ENCODE results near the gene OPTC.

OPTC gene

GRCh38 chr1:203490607-203491006 lies 3.3 kb upstream of the OPTC start:
- no peaks in the 10 kb centered on the region for H3K36me3 ChIP-seq (ENCODE audit: low read length)
- H2AFZ ChIP-seq (ENCODE audit: low read depth, low read length, severe bottlenecking): no peak overlapping the region
- H3K9me2 ChIP-seq (replicated peaks; ENCODE audit: insufficient read depth, low read length): no peaks in the 10 kb centered on the region
- no peaks in the 10 kb centered on the region for H3K9me3 ChIP-seq (ENCODE audit: insufficient read depth, low read length)
- H4K20me1 ChIP-seq (ENCODE audit: low read depth, low read length): no peaks in the 10 kb centered on the region
- no peak overlapping the region for H3K4me2 ChIP-seq (ENCODE audit: low read depth, low read length, poor library complexity, severe bottlenecking)
- no peaks in the 10 kb centered on the region for H3K79me2 ChIP-seq (ENCODE audit: insufficient read depth, low read length)
- H3F3A ChIP-seq (ENCODE audit: insufficient read depth): peaks cover 9% of the 10 kb centered on the region
- TF ChIP-seq, protein P1, sequence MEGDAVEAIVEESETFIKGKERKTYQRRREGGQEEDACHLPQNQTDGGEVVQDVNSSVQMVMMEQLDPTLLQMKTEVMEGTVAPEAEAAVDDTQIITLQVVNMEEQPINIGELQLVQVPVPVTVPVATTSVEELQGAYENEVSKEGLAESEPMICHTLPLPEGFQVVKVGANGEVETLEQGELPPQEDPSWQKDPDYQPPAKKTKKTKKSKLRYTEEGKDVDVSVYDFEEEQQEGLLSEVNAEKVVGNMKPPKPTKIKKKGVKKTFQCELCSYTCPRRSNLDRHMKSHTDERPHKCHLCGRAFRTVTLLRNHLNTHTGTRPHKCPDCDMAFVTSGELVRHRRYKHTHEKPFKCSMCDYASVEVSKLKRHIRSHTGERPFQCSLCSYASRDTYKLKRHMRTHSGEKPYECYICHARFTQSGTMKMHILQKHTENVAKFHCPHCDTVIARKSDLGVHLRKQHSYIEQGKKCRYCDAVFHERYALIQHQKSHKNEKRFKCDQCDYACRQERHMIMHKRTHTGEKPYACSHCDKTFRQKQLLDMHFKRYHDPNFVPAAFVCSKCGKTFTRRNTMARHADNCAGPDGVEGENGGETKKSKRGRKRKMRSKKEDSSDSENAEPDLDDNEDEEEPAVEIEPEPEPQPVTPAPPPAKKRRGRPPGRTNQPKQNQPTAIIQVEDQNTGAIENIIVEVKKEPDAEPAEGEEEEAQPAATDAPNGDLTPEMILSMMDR (IDR thresholded peaks at IDR 0.05; ENCODE audit: insufficient read depth, low read length, poor library complexity, severe bottlenecking): no peak
- TF ChIP-seq EZH2phosphoT487 (conservative IDR thresholded peaks at IDR 0.05; ENCODE audit: low read length): no peak
- no peak overlapping the region for H3K27ac ChIP-seq (ENCODE audit: low read depth, low read length)
- H3K27me3 ChIP-seq (ENCODE audit: low read length): no peaks in the 10 kb centered on the region
- H3K9ac ChIP-seq (ENCODE audit: low read length): no peak overlapping the region
- no peak overlapping the region for H3K4me3 ChIP-seq (ENCODE audit: insufficient read depth, low read length, poor library complexity, severe bottlenecking)

DNA sequence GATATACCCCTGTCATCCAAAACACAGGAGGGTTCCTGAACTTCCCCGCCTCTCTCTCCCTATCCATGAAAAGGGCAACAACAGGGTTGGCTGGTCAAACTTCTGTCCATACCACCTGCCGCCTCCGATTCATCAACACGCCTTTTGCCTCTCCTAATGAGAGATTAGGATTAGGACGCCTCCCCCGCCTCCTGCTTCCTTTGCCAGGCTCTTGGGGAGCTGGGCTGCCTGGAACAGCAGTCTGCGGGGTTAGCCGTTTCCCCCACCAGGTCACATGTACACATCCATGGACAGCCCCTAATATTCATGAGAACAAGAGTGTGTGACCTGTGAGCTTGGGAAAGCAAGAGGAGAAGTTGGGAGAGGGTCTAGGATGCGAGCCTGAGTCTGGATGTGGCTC lies 2.3 kb upstream of the OPTC start:
- H3K4me2 ChIP-seq (ENCODE audit: low read depth, low read length, poor library complexity, severe bottlenecking): no peak overlapping the region
- H3K9me2 ChIP-seq (replicated peaks; ENCODE audit: insufficient read depth, low read length): no peaks in the 10 kb centered on the region
- no peak overlapping the region for H3K9ac ChIP-seq (ENCODE audit: low read length)
- H3K79me2 ChIP-seq (ENCODE audit: insufficient read depth, low read length): no peaks in the 10 kb centered on the region
- no peak overlapping the region for H3K27ac ChIP-seq (ENCODE audit: low read depth, low read length)
- TF ChIP-seq EZH2phosphoT487 (conservative IDR thresholded peaks at IDR 0.05; ENCODE audit: low read length): no peak
- TF ChIP-seq, protein P1 (IDR thresholded peaks at IDR 0.05; ENCODE audit: insufficient read depth, low read length, poor library complexity, severe bottlenecking): no peak
- no peaks in the 10 kb centered on the region for H3K27me3 ChIP-seq (ENCODE audit: low read length)
- no peak overlapping the region for H3K4me3 ChIP-seq (ENCODE audit: insufficient read depth, low read length, poor library complexity, severe bottlenecking)
- H3F3A ChIP-seq (ENCODE audit: insufficient read depth): no peaks in the 10 kb centered on the region
- no peaks in the 10 kb centered on the region for H3K36me3 ChIP-seq (ENCODE audit: low read length)
- no peaks in the 10 kb centered on the region for H3K9me3 ChIP-seq (ENCODE audit: insufficient read depth, low read length)
- no peak overlapping the region for H2AFZ ChIP-seq (ENCODE audit: low read depth, low read length, severe bottlenecking)
- H4K20me1 ChIP-seq (ENCODE audit: low read depth, low read length): no peaks in the 10 kb centered on the region

DNA sequence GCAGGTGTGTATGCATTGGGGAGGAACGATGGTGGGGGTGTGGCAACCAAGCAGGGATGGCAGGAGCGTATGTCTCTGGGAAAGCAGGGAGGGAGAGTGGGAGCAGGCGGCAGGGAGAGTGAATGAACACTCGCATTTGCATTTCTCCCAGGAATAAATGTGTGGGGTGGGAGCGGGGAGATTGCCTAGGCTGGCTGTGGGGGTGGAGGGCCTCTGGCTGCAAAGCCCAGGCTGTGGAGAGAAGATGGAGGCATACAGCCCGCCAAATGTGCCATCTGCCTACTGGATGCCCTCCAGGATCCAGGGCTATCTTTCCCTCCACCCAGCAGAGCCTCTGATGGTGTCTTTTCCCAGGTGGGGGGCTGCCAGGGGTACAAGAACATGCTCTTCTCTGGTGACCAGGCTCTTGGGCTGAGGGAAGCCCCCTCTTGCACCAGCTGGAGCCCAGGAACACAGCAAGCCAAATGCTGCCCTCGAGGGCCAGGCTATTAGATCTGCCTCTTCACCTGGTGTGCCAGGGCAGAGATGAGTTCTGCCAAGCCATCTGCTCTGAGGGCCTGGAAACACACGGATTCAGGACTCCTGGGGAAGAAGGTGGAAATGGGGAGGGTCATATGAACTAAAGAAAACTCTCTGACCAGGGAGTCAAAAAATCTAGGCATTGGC lies 1.7 kb upstream of the OPTC start:
- no peaks in the 10 kb centered on the region for H3K27me3 ChIP-seq (ENCODE audit: low read length)
- no peak overlapping the region for H3K4me3 ChIP-seq (ENCODE audit: insufficient read depth, low read length, poor library complexity, severe bottlenecking)
- H3F3A ChIP-seq (ENCODE audit: insufficient read depth): no peaks in the 10 kb centered on the region
- no peak overlapping the region for H2AFZ ChIP-seq (ENCODE audit: low read depth, low read length, severe bottlenecking)
- no peak overlapping the region for H3K27ac ChIP-seq (ENCODE audit: low read depth, low read length)
- H4K20me1 ChIP-seq (ENCODE audit: low read depth, low read length): no peaks in the 10 kb centered on the region
- no peaks in the 10 kb centered on the region for H3K79me2 ChIP-seq (ENCODE audit: insufficient read depth, low read length)
- no peaks in the 10 kb centered on the region for H3K36me3 ChIP-seq (ENCODE audit: low read length)
- H3K4me2 ChIP-seq (ENCODE audit: low read depth, low read length, poor library complexity, severe bottlenecking): no peak overlapping the region
- H3K9me2 ChIP-seq (replicated peaks; ENCODE audit: insufficient read depth, low read length): no peaks in the 10 kb centered on the region
- H3K9me3 ChIP-seq (ENCODE audit: insufficient read depth, low read length): no peaks in the 10 kb centered on the region
- no peak for TF ChIP-seq EZH2phosphoT487 (conservative IDR thresholded peaks at IDR 0.05; ENCODE audit: low read length)
- TF ChIP-seq, protein P1 (IDR thresholded peaks at IDR 0.05; ENCODE audit: insufficient read depth, low read length, poor library complexity, severe bottlenecking): no peak
- H3K9ac ChIP-seq (ENCODE audit: low read length): no peak overlapping the region

Data from SU-DHL-6 (cell line).